Keratinocyte (primary cell): ENCODE results near the gene HINT2.

Experiments
- CTCF ChIP-seq, 3 experiments: IDR thresholded peaks in 1 of 3; conservative IDR thresholded peaks in 1 of 3; optimal IDR thresholded peaks in 1 of 3; 2 replicates in 2 of 3; 3 replicates in 1 of 3; pipeline versions ENCODE3 to v1.5.1; 2011; ENCODE audit warnings: low read length in 3 of 3, mild to moderate bottlenecking in 3 of 3, moderate library complexity in 2 of 3, control low read depth in 1 of 3, inconsistent platforms in 1 of 3; ENCODE audit not compliant: insufficient read depth in 2 of 3; ENCODE audit errors: extremely low read depth in 1 of 3
- EZH2 ChIP-seq: IDR thresholded peaks from one replicate; pipeline ENCODE4 v1.6.1; 2012; ENCODE audit warnings: inconsistent platforms, mild to moderate bottlenecking, low read length, moderate library complexity

GRCh38 chr9:35767458-35767857, 47.4 kb downstream of the HINT2 start:
- no peak for TF ChIP-seq EZH2
- no peak for TF ChIP-seq CTCF (optimal IDR thresholded peaks at IDR 0.05 in 1 of 3, IDR thresholded peaks at IDR 0.05 in 1 of 3, conservative IDR thresholded peaks at IDR 0.05 in 1 of 3; ENCODE audit: extremely low read depth in 1 of 3, insufficient read depth in 2 of 3, low read length in 3 of 3)
